ENCODE results near the gene TFEB.

Gene TFEB

GRCh38 chr6:41763470-41763869 is 28.1 kb upstream of the TFEB start:
- no peak for DNase-seq

- no peak for DNase-seq
Measured at GRCh38 chr6:41759905-41760579, 24.6 kb upstream of the TFEB start.

- no peak for DNase-seq
Measured at GRCh38 chr6:41759106-41759904, 23.9 kb upstream of the TFEB start.

- no peak for DNase-seq
Measured at GRCh38 chr6:41758641-41759035, 23.2 kb upstream of the TFEB start.

- DNase-seq, result no peak
Measured at GRCh38 chr6:41757931-41758640, 22.7 kb upstream of the TFEB start.

GRCh38 chr6:41757271-41757670 is 21.9 kb upstream of the TFEB start:
- no peak for DNase-seq

- DNase-seq, result no peak
Measured at GRCh38 chr6:41756354-41756753, 20.9 kb upstream of the TFEB start.

- DNase-seq, result no peak
Measured at GRCh38 chr6:41755895-41756294, 20.5 kb upstream of the TFEB start.

GRCh38 chr6:41750374-41750773 is 15.0 kb upstream of the TFEB start:
- DNase-seq, result no peak

- DNase-seq, result no peak
Measured at GRCh38 chr6:41748542-41748941, 13.1 kb upstream of the TFEB start.

GRCh38 chr6:41748102-41748477 is 12.7 kb upstream of the TFEB start:
- no peak for DNase-seq

GRCh38 chr6:41747256-41748101 is 12.1 kb upstream of the TFEB start, which contains the start of gene PGC:
Gene PGC (minus strand): TSS chr6:41747397. CDS start chr6:41747334, 63 bp downstream.
- no peak for DNase-seq

GRCh38 chr6:41746107-41746506 is 10.7 kb upstream of the TFEB start:
- no peak for DNase-seq

- DNase-seq, result no peak
Measured at GRCh38 chr6:41744236-41744787, 8.9 kb upstream of the TFEB start.

GRCh38 chr6:41743406-41744235 is 8.2 kb upstream of the TFEB start:
- no peak for DNase-seq

- no peak for DNase-seq
Measured at GRCh38 chr6:41741625-41742490, 6.5 kb upstream of the TFEB start.

GRCh38 chr6:41740366-41741162 is 5.2 kb upstream of the TFEB start:
- DNase-seq, result no peak

- no peak for DNase-seq
Measured at GRCh38 chr6:41739041-41739440, 3.6 kb upstream of the TFEB start.

GRCh38 chr6:41737591-41738130 is 2.3 kb upstream of the TFEB start:
- DNase-seq, result no peak

All from stimulated activated CD4-positive, alpha-beta T cell treated with anti-CD3 and anti-CD28 coated beads, Interleukin-15, amount 100 ng/mL, for 24 hours (primary cell).